ENCODE data around the gene GRPEL1. TPM values are rescaled to one million over a fixed set of nuclear protein-coding genes. Genes with fewer than 3 reads are reported as not detected.

Gene GRPEL1
- total RNA-seq, 4 donors from 2014 or later: 20.8 to 24.0 (median 21.6) TPM

DNA sequence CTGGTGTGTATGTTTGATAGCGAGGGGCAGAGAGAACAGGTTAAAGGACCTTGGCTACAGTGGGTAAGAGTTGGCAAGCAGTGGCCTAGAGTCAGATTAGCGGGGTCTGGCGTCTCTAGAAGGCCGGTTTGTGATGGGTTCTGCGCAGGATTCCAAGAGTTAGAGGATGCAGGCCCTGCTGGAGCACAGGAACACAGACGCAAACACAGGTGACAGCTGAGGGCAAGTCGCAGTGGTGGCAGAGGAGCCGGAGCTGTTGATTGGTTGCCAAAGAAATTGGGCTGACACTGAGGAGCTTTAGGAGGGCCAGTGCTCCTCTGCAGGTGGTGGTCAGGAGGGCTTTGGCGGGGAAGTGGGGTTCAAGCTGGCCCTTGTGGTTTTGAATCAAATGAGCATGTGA is 20.9 kb downstream of the GRPEL1 start:
- no peak for DNase-seq (ENCODE audit: low spot score in 2 of 2)
- 81 to 85% methylated on average over 9 of the region's 9 CpGs for WGBS, 2 donors
- TF ChIP-seq POLR2A (IDR thresholded peaks at IDR 0.05): no peak
- no peak for TF ChIP-seq CTCF (IDR thresholded peaks at IDR 0.05)
- intact Hi-C loops (cut with DNase I; ENCODE audit: low total_unique reads): no loop called here
- H3K4me3 ChIP-seq (ENCODE audit: low read depth, poor library complexity, severe bottlenecking): no peak overlapping the region

- no peak overlapping the region for H3K4me3 ChIP-seq (ENCODE audit: low read depth, poor library complexity, severe bottlenecking)
- WGBS, 2 donors: 71 to 76% methylated on average over 15 to 23 of the region's 23 CpGs
- intact Hi-C loops (cut with DNase I; ENCODE audit: low total_unique reads): no loop called here
- no peak for DNase-seq (ENCODE audit: low spot score in 2 of 2)
- TF ChIP-seq CTCF (IDR thresholded peaks at IDR 0.05) (no peak), POLR2A (IDR thresholded peaks at IDR 0.05) (no peak)
Observed at GRCh38 chr4:7045961-7046921, 21.6 kb downstream of the GRPEL1 start.

GRCh38 chr4:7045553-7045952 is 22.3 kb downstream of the GRPEL1 start:
- 47 to 62% methylated on average over 8 of the region's 8 CpGs for WGBS, 2 donors
- no peak overlapping the region for H3K4me3 ChIP-seq (ENCODE audit: low read depth, poor library complexity, severe bottlenecking)
- no peak for DNase-seq (ENCODE audit: low spot score in 2 of 2)
- intact Hi-C loops (cut with DNase I; ENCODE audit: low total_unique reads): no loop called here
- TF ChIP-seq CTCF (IDR thresholded peaks at IDR 0.05): no peak
- no peak for TF ChIP-seq POLR2A (IDR thresholded peaks at IDR 0.05)

DNA sequence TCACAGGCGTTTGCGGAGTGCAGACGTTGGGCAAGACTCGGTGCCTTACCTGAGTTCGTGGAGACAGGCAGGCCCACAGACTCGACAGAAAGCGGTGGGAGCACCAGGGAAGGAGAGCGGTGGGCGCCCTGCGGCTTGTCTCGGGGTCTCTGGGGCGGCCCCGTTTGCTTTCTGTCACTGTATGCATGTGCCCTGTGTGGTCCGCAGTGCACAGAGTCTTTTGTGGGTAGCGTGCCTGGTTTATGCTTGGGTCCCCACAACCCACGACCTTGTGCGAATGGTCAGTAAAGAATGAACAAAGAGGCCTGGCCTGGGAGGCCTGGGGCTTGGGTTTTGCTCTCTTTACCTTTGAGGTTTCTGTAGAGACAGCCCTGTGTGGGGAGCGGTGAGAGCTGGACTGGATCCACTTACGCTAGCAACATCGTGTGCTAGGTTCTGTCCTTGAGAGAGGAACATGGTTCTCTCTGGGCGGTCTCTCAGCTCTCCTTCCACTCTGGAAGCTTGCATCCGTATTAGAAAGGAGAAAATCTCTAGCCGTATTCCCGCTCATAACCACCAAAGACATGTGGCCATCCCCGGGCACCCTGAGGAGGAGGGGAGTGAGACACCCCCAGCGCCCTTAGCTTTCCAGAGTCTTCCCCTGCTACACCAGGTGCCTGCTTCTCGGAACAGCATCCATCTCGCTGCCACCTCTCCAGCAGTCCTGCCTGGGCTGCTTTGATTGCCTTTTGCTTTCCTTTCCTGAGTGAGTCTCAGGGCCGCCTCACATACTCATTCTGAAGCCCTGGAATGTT is 23.5 kb downstream of the GRPEL1 start:
- 16 to 20% methylated on average over 21 to 27 of the region's 29 CpGs for WGBS, 2 donors
- TF ChIP-seq POLR2A (IDR thresholded peaks at IDR 0.05) (no peak), CTCF (IDR thresholded peaks at IDR 0.05) (no peak)
- peak overlapping the region; percentile 99 for H3K4me3 ChIP-seq (ENCODE audit: low read depth, poor library complexity, severe bottlenecking)
- intact Hi-C loops (cut with DNase I; ENCODE audit: low total_unique reads): no loop called here
- no peak for DNase-seq (ENCODE audit: low spot score in 2 of 2)

- intact Hi-C loops (cut with DNase I; ENCODE audit: low total_unique reads): no loop called here
- H3K4me3 ChIP-seq (ENCODE audit: low read depth, poor library complexity, severe bottlenecking): peak within 1 kb of the TSS; percentile 99
- peak in 1 of 2 donors; percentile 90 for DNase-seq (ENCODE audit: low spot score in 2 of 2)
- 0 to 1% methylated on average over 48 to 53 of the region's 119 CpGs for WGBS, 2 donors
- TF ChIP-seq CTCF (IDR thresholded peaks at IDR 0.05): no peak
- TF ChIP-seq POLR2A (IDR thresholded peaks at IDR 0.05): no peak
Observed at GRCh38 chr4:7043284-7044136, 24.4 kb downstream of the GRPEL1 start, which contains the start of gene TADA2B. TADA2B (plus strand) TSS chr4:7043372; CDS start chr4:7043580, 208 bp downstream.

All from lower leg skin (tissue), 4 donors.